BLaER1 (cell line): Measurements from ENCODE around the gene HECTD4.
"Not testable (repeated sequence)": the region's sequence is repeated elsewhere in the genome, so short reads cannot be mapped to it uniquely, and the experiment has no call there.

Source experiments
- H3K27ac ChIP-seq: shearing (Covaris generic); formaldehyde crosslinking; 2 replicates; pipeline ENCODE4 v1.8.1; 2022
- H3K27me3 ChIP-seq: shearing (Covaris generic); formaldehyde crosslinking; 2 replicates; pipeline ENCODE4 v1.8.1; 2022
- H3K36me3 ChIP-seq: shearing (Covaris generic); formaldehyde crosslinking; 2 replicates; pipeline ENCODE4 v1.8.1; 2022
- H3K4me1 ChIP-seq: shearing (Covaris generic); formaldehyde crosslinking; 2 replicates; pipeline ENCODE4 v1.8.1; 2022
- H3K4me2 ChIP-seq: shearing (Covaris generic); formaldehyde crosslinking; 2 replicates; pipeline ENCODE4 v1.8.1; 2022
- H3K4me3 ChIP-seq: shearing (Covaris generic); formaldehyde crosslinking; 2 replicates; pipeline ENCODE4 v1.8.1; 2022
- H3K9ac ChIP-seq: shearing (Covaris generic); formaldehyde crosslinking; 2 replicates; pipeline ENCODE4 v1.8.1; 2022
- H3K9me3 ChIP-seq: shearing (Covaris generic); formaldehyde crosslinking; 2 replicates; pipeline ENCODE4 v1.8.1; 2022
- H4K20me1 ChIP-seq: shearing (Covaris generic); formaldehyde crosslinking; 2 replicates; pipeline ENCODE4 v1.8.1; 2022
- Cebpa-rat ChIP-seq: shearing (Covaris generic); IDR thresholded peaks from 2 replicates; pipeline ENCODE4 v1.8.1; 2022

Gene HECTD4

DNA sequence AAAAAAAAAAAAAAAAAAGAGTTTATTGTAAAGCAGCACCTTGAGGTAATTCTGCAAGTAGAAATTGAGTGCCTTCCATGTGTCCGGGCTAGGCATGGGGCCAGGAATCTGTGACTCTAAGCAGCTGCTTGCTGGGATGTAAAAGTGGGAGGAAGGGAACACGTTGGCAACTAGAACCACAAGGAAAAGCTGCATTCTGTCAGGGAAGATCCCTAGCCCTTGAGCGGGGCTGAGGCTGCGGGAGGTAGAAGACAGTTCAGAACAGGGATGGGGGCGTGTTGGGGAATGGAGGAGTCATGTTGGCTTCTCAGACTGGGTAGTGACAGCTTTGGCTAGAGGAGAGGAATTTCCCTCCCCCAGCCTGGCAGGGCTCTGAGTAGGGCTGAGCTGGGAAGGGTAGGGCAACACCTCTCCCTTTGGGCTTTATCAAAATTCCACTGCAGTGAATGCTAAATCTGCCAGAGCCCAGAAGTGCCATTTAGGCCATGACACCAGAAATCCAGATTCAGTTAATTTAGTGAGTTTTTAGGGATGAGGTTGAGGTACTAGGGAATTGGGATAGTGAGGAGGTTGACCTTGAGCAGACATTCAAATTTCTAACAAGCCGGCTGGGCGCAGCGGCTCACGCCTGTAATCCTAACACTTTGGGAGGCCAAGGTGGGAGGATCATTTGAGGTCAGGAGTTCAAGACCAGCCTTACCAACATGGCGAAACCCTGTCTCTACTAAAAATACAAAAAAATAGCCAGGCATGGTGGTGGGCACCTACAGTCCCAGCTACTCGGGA is 260.3 kb downstream of the HECTD4 start:
- no peaks in the 10 kb centered on the region for H3K27me3 ChIP-seq
- H3K9me3 ChIP-seq, result no peaks in the 10 kb centered on the region
- no peaks in the 10 kb centered on the region for H3K36me3 ChIP-seq
- no peak overlapping the region for H3K4me2 ChIP-seq
- no peak overlapping the region for H3K9ac ChIP-seq
- peaks cover 26% of the 10 kb centered on the region for H3K4me1 ChIP-seq
- H3K27ac ChIP-seq, result no peak overlapping the region
- no peak for TF ChIP-seq Cebpa-rat
- H4K20me1 ChIP-seq, result peaks cover 14% of the 10 kb centered on the region; the same call in 1 of the 2 replicates
- H3K4me3 ChIP-seq, result no peak overlapping the region

DNA sequence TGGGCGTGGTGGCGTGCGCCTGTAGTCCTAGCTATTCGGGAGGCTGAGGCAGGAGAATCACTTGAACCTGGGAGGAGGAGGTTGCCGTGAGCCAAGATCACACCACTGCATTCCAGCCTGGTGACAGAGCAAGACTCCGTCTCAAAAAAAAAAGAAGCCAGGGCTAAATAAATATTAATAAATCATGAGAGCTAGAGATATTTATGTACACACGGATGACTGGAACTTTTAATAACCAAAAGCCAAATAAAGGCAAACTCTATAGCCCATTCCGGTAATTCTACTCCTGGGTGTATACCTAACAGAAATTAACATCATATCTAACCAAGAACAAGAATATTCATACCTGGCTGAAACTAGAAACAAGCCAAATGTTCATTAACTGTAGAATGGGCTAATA is 264.5 kb downstream of the HECTD4 start:
- no peak for TF ChIP-seq Cebpa-rat
- H3K27ac ChIP-seq, result no peak overlapping the region
- H3K36me3 ChIP-seq, result no peaks in the 10 kb centered on the region
- H3K27me3 ChIP-seq, result no peaks in the 10 kb centered on the region
- H3K4me1 ChIP-seq, result peaks cover 21% of the 10 kb centered on the region
- no peak overlapping the region for H3K9ac ChIP-seq
- no peaks in the 10 kb centered on the region for H3K9me3 ChIP-seq
- no peak overlapping the region for H3K4me2 ChIP-seq
- no peak overlapping the region for H3K4me3 ChIP-seq
- no peaks in the 10 kb centered on the region for H4K20me1 ChIP-seq

DNA sequence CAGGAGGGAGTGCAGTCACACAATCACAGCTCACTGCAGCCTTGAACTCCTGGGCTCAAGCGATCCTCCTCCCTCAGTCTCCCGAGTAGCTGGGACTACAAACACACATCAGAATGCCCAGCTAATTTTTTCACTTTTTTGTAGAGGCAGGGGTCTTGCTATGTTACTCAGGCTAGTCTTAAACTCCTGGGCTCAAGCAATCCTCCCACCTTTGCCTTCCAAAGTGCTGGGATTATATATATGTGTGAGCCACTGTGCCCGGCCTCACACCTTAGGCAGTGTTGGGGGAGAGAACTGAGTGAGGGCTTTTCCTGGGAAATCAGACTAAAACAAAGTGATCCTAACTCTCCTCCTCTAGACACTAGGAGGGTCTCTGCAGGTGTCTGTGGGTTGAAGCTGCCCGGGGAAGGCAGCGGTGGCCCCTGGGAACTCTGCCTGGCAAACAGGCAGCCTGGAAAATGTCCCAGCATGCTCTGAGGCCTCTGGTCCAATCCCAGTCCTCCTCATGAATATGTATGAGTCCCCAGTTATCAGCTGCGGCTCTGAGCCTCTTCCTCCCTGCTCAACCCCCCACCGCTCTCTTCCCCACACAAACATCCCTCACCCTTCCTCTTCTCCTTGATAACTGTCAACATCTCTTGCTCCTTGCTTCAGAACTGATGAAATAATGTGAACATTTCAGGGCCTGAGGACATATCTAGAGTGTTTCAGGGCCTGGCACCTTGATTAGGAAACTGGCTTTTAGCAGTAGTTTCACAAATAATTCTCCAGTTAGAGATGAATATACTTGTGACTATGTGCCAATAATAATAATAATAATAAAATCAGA is 265.8 kb downstream of the HECTD4 start:
- Histone ChIP-seq H3K36me3 (no peaks in the 10 kb centered on the region), H3K4me3 (peak overlapping the region; percentile 34; the same call in 1 of the 2 replicates), H3K4me1 (peaks cover 21% of the 10 kb centered on the region), H3K9ac (peak overlapping the region; percentile 62), H3K4me2 (peak overlapping the region; percentile 78), H3K27ac (peak overlapping the region; percentile 76), H3K27me3 (no peaks in the 10 kb centered on the region), H4K20me1 (no peaks in the 10 kb centered on the region), H3K9me3 (no peaks in the 10 kb centered on the region)
- TF ChIP-seq Cebpa-rat, result no peak

DNA sequence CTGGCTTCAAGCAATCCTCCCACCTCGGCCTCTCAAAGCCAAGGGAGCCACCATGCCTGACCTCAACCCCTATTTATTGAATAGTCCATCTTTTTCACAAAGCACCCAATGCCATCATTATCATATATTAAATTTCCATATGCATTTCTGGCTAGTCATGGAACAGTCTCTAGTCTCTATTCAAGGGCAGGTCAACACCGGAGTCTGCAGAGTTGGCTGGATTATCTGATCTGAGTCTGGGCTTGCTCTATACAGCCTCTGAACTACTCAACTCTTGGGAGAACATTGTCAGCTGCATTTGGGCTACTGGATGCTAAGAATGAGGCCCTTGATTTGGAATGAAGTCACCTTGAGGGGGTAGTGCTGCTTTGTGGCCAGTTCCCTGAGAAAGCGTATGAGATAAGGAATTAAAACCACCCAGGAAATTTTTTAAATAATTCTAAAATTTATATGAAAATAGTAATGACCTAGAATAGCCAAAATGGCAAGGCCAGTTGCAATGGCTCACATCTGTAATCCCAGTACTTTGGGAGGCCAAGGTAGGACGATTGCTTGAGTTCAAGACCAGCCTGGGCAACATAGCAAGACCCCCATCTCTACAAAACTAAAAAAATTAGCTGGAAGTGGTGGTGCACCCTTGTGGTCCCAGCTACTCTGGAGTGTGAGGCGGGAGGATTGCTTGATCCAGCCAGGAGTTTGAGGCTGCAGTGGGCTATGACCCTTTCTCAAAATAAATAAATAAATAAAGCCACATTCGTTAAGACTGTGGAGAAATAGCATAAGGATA is 266.8 kb downstream of the HECTD4 start:
- Histone ChIP-seq H3K4me1 (peaks cover 29% of the 10 kb centered on the region), H3K27ac (peak overlapping the region; percentile 76; the same call in 1 of the 2 replicates), H3K36me3 (no peaks in the 10 kb centered on the region), H4K20me1 (no peaks in the 10 kb centered on the region), H3K4me2 (peak overlapping the region; percentile 78), H3K4me3 (no peak overlapping the region), H3K9me3 (no peaks in the 10 kb centered on the region), H3K9ac (0 out of 2 replicates have a peak overlapping the region, but pooled peaks have one; percentile 62), H3K27me3 (no peaks in the 10 kb centered on the region)
- no peak for TF ChIP-seq Cebpa-rat

DNA sequence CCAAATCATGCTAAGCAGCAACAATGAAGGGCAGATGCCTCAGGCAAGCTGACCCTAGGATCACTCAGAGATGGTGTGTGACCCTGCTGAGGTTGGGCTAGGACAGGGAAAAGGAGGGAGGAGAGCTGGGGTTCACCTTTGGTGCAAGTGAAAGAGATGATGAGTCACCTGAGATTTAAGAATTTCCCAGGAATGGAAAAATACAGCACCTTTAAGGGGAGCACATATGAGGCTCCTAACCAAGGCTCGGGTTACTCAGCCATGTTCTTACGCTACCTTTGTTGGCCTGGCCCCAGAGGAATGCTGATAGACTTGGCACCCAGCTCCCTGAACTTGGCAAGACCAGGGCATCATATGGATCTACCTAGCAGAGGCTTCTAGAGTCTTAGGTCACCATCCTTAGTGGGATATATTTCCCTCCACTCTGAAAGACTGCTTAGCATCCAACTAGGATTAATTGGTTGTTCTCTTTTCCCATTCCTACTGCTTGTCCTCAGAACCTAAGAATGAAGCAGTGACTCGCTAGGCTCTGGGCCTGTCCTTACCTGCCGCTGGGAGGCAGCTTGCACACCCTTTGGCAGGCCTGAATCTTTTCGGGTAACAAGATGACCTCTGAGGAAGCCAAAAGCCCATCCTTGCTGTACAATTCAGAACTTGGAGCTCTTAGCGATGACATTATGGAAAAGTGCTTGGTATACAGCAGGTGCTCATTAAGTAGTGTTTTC is 269.7 kb downstream of the HECTD4 start:
- H3K4me3 ChIP-seq, result no peak overlapping the region
- peaks cover 9% of the 10 kb centered on the region for H4K20me1 ChIP-seq
- peaks cover 39% of the 10 kb centered on the region for H3K4me1 ChIP-seq
- H3K9ac ChIP-seq, result no peak overlapping the region
- no peak overlapping the region for H3K27ac ChIP-seq
- no peak overlapping the region for H3K4me2 ChIP-seq
- TF ChIP-seq Cebpa-rat, result no peak
- H3K27me3 ChIP-seq, result no peaks in the 10 kb centered on the region
- no peaks in the 10 kb centered on the region for H3K36me3 ChIP-seq
- H3K9me3 ChIP-seq, result no peaks in the 10 kb centered on the region

DNA sequence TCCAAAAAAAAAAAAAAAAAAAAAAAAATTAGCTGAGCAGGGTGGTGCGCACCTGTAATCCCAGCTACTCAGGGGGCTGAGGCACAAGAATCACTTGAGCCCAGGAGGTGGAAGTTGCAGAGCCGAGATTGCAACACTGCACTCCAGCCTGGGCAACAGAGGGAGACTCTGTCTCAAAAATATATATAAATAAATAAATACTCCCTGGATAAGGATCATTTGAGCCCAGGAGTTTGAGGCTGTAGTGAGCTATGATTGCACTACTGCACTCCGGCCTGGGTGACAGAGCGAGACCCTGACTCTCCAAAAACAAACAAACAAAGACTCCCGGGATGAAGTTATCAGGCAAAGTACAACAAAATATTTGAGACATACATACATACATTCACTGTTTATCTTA is 270.3 kb downstream of the HECTD4 start:
- Histone ChIP-seq H3K4me3 (no peak overlapping the region), H3K4me2 (no peak overlapping the region), H3K9ac (no peak overlapping the region), H3K9me3 (no peaks in the 10 kb centered on the region), H3K27me3 (no peaks in the 10 kb centered on the region), H3K27ac (no peak overlapping the region), H3K36me3 (peaks cover 1% of the 10 kb centered on the region; the same call in 1 of the 2 replicates), H4K20me1 (peaks cover 15% of the 10 kb centered on the region), H3K4me1 (peaks cover 39% of the 10 kb centered on the region)
- no peak for TF ChIP-seq Cebpa-rat

DNA sequence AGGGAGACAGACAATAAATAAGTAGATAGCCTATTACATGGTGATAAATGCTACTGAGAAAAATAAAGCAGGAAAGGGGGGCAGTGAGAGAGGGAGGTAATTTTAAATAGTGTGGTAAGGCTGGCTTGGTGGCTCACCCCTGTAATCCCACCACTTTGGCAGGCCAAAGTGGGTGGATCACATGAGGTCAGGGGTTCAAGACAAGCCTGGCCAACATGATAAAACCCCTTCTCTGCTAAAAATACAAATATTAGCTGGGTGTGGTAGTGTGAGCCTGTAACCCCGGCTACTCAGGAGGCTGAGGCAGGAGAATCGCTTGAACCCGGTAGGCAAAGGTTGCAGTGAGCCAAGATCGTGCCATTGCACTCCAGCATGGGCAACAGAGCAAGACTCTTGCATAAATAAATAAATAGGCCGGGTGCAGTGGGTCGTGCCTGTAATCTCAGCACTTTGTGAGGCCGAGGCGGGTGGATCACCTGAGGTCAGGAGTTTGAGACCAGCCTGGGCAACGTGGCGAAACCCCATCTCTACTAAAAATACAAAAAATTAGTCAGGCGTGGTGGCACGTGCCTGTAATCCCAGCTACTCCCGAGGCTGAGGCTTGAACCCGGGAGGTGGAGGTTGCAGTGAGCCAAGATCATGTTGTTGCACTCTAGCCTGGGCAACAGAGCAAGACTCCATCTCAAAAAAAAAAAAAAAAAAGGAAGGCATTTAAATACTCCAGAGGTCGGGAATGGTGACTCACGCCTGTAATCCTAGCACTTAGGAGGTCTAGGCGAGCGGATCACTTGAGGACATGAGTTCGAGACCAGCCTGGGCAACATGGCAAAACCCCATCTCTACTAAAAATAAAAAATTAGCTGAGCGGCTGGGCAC is 271.2 kb downstream of the HECTD4 start:
- H3K9me3 ChIP-seq, H3K9ac ChIP-seq, H3K36me3 ChIP-seq, H3K27me3 ChIP-seq, H3K4me3 ChIP-seq, H3K27ac ChIP-seq: not testable (repeated sequence)
- Histone ChIP-seq H3K4me2 (peak overlapping the region; percentile 28; the same call in 1 of the 2 replicates), H3K4me1 (peaks cover 39% of the 10 kb centered on the region), H4K20me1 (peaks cover 24% of the 10 kb centered on the region)
